ES-I3 (cell line): ENCODE measurements around the gene PAK2.

Experiments
- H3K36me3 ChIP-seq: 2 replicates; pipeline ENCODE4 v1.6.1; 2013; ENCODE audit warnings: mild to moderate bottlenecking, low read length, control low read depth, moderate library complexity; ENCODE audit not compliant: insufficient read depth
- H3K4me1 ChIP-seq: 2 replicates; pipeline ENCODE4 v1.6.1; 2013; ENCODE audit warnings: mild to moderate bottlenecking, control low read depth, low read length; ENCODE audit not compliant: insufficient read depth
- H3K9ac ChIP-seq: 2 replicates; pipeline ENCODE4 v1.6.1; 2013; ENCODE audit warnings: low read depth, mild to moderate bottlenecking, low read length, moderate library complexity
- H3K9me3 ChIP-seq: 2 replicates; pipeline ENCODE4 v1.6.1; 2013; ENCODE audit warnings: mild to moderate bottlenecking, low read length, moderate library complexity; ENCODE audit not compliant: control insufficient read depth, insufficient read depth

The PAK2 gene

DNA sequence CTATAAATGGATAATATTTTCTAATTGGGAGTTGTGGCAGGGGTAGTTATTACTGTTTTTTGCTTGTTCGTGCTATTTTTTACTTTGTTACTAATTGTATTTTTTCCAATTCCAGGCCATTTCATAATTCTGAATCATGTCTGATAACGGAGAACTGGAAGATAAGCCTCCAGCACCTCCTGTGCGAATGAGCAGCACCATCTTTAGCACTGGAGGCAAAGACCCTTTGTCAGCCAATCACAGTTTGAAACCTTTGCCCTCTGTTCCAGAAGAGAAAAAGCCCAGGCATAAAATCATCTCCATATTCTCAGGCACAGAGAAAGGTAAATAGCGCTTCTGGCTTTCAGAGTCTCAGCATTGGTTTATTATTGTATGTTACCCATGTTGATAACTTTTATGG is 42.9 kb downstream of the PAK2 start:
- H3K9ac ChIP-seq, result no peak overlapping the region
- H3K36me3 ChIP-seq, result peaks cover 7% of the 10 kb centered on the region
- peaks cover 17% of the 10 kb centered on the region for H3K9me3 ChIP-seq
- peaks cover 2% of the 10 kb centered on the region; the same call in 1 of the 2 replicates for H3K4me1 ChIP-seq

DNA sequence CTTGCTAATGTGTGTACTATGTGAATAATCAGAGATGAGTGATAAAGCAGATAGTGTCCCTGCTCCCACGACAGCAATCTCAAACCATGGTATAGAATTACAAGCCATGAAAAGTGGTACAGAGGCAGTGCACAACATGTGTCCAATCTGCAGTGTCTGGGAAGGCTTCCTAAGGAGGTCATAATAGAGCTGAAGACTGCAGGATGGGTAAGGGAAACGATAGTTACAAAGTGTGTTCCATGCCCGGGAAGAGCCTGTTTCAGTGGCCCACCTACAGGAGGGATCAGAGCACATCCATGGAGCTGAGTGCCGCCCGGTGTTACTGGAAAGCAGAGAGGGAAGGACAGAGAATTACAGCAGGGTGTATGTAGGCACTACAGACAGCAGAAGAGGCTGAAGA is 48.9 kb downstream of the PAK2 start:
- no peak overlapping the region for H3K9ac ChIP-seq
- peaks cover 30% of the 10 kb centered on the region for H3K4me1 ChIP-seq
- H3K36me3 ChIP-seq, result no peaks in the 10 kb centered on the region; the same call in 1 of the 2 replicates
- peaks cover 4% of the 10 kb centered on the region for H3K9me3 ChIP-seq

DNA sequence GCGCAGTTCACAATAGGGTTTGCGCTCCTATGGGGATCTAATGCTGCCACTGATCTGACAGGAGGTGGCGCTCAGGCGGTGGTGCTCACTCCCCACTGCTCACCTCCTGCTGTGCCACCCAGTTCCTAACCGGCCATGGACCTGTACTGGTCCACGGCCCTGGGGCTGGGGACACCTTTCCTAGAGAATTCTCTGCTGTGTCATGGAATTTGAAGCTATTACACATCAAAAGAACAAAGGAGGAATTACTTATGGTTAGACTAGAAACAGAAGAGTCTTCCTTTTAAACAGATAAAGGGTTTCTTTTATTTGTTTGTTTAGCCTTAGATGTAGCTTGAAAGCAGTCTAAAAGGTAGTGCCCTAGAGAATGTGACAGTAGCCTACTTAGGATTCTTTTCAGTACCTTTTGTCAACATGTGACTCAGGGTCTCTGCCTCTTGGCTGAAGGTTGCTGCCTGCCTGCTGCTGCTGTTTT is 50.3 kb downstream of the PAK2 start:
- Histone ChIP-seq H3K36me3 (no peaks in the 10 kb centered on the region; the same call in 1 of the 2 replicates), H3K9ac (no peak overlapping the region), H3K9me3 (peaks cover 9% of the 10 kb centered on the region), H3K4me1 (peaks cover 32% of the 10 kb centered on the region)

DNA sequence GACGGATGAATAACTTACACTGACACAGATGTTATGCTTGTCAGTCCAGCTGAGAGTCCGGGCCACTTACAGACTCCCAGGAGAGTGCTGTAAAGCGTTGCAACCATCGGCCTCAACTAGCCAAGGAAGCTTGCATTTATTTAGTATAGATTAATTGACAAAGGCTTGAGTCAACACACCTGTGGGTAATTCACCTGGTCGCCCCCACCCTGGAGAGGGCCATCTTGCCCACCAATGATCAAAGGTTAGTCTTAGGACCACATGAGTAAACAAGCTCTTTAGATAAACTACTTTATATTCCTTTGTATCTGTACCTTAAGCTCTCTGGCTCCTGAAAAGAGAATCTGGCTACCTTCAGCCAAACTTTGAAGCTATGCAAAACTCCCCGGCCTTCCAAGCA is 51.0 kb downstream of the PAK2 start:
- Histone ChIP-seq H3K9me3 (peaks cover 5% of the 10 kb centered on the region; the same call in 1 of the 2 replicates), H3K36me3 (no peaks in the 10 kb centered on the region; the same call in 1 of the 2 replicates), H3K4me1 (peaks cover 32% of the 10 kb centered on the region), H3K9ac (no peak overlapping the region)

DNA sequence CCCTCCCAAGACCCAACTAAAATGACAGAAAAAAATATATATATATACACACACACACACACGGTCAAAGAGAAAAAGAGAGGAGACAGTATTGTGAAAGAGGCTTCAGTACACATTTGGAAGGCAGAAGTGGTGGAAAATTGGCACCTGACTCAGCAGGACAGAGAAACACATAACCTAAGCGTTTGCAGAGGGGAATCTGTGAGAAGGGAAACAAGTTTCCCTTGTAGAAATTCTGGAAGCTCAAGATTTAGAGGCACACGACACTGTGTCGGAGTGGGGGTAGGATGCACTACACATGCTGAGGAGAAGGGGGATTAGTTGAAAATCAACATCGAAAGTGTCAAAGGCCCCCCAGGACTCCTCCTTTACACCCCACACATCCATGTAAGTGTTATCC is 53.1 kb downstream of the PAK2 start:
- peak overlapping the region; percentile 18; the same call in 1 of the 2 replicates for H3K9ac ChIP-seq
- peaks cover 5% of the 10 kb centered on the region; the same call in 1 of the 2 replicates for H3K9me3 ChIP-seq
- H3K4me1 ChIP-seq, result peaks cover 27% of the 10 kb centered on the region
- no peaks in the 10 kb centered on the region; the same call in 1 of the 2 replicates for H3K36me3 ChIP-seq

DNA sequence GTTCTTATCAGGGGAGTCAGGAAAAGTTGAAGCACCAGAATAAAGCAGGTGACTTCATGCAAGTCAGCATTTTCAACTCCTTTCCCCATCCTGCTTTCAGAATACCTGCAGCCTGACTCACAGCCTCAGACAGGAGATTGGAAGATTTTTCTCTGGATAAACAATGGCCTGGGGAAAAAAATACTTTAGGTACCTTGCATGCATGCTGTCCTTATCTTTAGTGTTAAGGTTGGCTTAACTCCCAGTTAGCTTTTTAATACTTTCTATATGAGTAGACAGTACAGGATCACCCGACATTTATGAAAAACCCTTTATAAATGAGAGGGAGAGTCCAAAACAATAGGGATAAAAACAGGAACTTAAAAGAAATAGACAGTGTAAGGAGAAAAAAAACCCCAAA is 53.6 kb downstream of the PAK2 start:
- Histone ChIP-seq H3K9me3 (peaks cover 5% of the 10 kb centered on the region; the same call in 1 of the 2 replicates), H3K36me3 (no peaks in the 10 kb centered on the region; the same call in 1 of the 2 replicates), H3K4me1 (peaks cover 23% of the 10 kb centered on the region; the same call in 1 of the 2 replicates), H3K9ac (no peak overlapping the region)

DNA sequence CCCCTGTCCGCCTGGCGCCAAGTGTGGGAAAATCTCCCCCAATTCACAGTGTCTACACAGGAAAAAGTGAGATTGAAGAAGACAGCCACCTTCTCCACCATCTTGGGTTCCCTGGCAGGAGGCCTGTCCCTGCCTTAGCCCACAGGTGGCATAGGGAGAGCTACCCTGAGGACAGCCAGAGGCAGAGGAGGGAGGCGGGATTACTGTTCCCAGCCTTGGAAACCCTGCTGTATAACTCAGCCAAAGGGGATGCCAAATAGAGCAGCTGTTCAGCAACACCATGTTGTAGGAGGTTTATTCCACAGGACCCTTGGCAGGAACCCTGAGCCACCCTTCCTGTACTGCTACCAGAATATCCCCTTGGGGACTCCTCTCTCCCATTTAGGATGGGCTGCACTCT is 54.8 kb downstream of the PAK2 start:
- H3K9me3 ChIP-seq, result peaks cover 5% of the 10 kb centered on the region; the same call in 1 of the 2 replicates
- no peak overlapping the region for H3K9ac ChIP-seq
- peaks cover 17% of the 10 kb centered on the region; the same call in 1 of the 2 replicates for H3K4me1 ChIP-seq
- no peaks in the 10 kb centered on the region; the same call in 1 of the 2 replicates for H3K36me3 ChIP-seq

DNA sequence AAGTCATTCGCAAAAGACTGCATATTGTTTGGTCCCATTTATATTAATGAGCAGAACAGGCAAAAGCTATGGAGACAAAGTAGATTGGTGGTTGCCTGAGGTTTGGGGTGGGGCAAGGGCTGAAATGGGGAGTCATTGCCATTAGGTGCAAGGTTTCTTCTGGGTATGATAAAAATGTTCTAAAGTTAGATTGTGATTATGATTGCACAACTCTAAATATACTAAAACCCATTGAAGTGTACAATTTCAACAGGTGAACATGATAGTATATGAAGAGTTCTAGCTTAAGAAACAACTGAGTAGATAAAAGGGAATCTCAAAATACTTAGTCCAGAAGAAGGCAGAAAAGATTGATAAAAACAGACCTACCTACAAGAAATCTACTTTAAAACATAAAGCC is 56.7 kb downstream of the PAK2 start:
- Histone ChIP-seq H3K36me3 (peaks cover 4% of the 10 kb centered on the region; the same call in 1 of the 2 replicates), H3K4me1 (peaks cover 17% of the 10 kb centered on the region; the same call in 1 of the 2 replicates), H3K9ac (no peak overlapping the region), H3K9me3 (peaks cover 5% of the 10 kb centered on the region; the same call in 1 of the 2 replicates)

DNA sequence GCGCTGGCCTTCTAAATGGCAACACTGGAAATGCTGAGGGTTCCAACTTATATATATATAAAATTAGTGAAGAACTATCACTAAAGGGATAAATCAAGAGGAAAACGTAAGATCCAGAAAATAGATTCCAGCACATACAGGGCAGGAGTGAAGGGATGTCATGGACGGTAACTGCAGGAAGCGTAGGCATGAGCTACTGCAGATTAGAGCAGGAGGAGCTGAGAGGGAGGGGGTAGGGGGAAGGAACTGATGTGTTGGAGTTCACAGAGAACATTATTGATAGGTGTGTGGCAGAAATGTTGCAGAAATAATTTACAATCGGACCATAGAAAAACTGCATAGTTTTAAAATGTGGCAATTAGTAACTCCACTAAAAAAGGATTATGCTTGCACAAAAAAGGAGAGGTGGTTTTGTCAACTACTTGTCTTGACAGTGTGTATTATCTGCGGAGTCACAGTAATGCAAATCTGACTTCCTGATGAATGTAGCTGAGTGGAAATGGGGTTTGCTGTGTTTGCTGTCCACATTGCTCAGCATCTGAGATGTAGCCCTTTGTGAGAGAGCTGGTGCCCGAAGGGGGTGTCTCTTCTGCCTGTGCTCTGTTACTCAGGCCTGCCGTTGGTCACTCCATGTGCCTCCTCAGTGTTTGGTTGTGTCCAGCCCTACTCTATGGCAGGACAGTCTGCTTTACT is 61.2 kb downstream of the PAK2 start:
- peaks cover 15% of the 10 kb centered on the region for H3K36me3 ChIP-seq
- H3K4me1 ChIP-seq, result no peaks in the 10 kb centered on the region
- no peaks in the 10 kb centered on the region for H3K9me3 ChIP-seq
- H3K9ac ChIP-seq, result no peak overlapping the region

DNA sequence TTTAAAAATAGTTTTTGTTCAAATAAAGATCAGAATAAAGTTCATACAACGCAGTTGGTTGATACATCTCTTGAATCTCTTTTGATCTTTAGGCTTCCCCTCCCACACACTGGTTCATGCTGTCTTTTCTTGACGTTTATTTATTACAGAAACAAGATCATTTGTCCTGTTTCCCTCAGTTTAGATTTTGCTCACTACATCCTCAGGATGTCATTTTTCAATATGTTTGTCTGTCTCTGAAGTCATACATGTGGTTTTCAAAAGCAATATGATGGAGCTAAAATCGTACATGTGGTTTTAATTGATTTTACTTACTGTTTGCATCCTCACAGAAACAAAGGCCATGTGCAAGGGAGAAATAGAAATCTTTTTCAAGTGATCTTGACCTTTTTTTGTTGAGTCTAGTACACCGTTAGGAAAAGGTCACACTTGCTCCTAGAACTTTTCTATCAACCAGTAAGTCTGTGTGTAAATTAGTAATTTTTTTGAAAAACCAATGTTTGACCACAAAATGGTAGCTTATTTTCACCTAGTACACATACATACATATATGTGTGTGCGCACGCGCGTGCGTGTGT is 64.3 kb downstream of the PAK2 start:
- Histone ChIP-seq H3K4me1 (no peaks in the 10 kb centered on the region), H3K9me3 (no peaks in the 10 kb centered on the region), H3K36me3 (peaks cover 17% of the 10 kb centered on the region), H3K9ac (no peak overlapping the region)

DNA sequence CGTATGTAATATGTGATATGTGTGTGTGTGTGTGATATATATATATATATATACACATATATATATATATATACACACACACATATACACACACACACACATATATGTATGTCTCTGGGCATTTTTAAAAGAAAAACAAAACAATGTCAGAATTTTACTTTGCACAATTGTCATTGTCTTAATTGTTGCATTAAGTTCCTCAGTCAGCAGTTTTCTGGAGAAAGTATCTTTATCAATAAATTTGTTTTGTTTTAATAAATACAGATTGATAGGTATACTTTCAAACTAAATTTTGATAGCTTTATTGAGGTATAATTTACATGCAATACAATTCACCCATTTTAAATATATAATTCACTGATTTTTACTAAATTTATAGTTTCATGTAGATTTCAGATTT is 65.1 kb downstream of the PAK2 start:
- Histone ChIP-seq H3K9me3 (no peaks in the 10 kb centered on the region), H3K4me1 (no peaks in the 10 kb centered on the region), H3K9ac (no peak overlapping the region), H3K36me3 (peaks cover 18% of the 10 kb centered on the region)

DNA sequence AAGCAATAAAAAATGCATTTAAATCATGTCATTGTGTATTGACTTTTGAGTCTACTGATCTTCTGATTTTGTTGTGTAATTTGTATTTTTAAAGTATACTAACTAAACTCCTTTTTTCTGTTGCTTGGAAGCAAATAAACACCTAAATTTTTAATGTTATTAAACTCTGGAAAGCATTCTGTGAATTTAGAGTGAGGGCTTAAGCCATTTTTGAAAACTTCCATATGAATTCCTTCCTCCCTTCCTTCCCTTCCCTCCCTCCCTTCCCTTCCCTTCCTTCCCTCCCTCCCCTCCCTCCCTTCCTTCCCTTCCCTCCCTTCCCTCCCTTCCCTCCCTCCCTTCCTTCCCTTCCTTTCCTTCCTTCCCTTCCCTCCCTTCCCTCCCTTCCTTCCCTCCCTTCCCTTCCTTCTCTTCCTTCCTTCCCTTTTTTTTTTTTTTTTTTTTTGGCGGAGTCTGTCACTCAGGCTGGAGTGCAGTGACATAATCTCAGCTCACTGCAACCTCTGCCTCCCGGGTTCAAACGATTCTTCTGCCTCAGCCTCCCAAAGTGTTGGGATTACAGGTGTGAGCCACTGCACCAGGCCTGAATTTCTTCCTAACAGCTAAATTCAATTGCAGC is 71.4 kb downstream of the PAK2 start:
- Histone ChIP-seq H3K9me3 (no peaks in the 10 kb centered on the region), H3K4me1 (no peaks in the 10 kb centered on the region), H3K9ac (no peak overlapping the region), H3K36me3 (peaks cover 28% of the 10 kb centered on the region)

DNA sequence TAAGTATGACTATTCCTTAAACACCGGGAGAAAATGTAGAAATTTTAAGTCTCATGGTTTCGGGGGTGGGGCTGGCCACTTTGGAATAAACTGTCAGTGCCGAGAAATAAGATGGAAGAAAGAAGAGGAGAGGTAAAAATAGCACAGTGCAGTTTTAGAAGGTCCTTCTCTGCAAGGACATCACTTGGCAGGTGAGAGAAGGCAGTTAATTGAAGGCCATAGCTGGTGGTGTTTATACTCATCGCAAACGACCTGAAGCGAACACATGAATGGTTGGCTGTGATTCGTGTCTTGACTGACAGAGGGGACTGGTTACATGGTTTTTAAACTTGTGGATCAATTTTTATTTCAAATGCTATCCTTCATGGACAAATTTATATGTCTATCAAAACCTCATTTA is 73.2 kb downstream of the PAK2 start:
- no peak overlapping the region for H3K9ac ChIP-seq
- no peaks in the 10 kb centered on the region for H3K4me1 ChIP-seq
- H3K36me3 ChIP-seq, result peaks cover 32% of the 10 kb centered on the region
- no peaks in the 10 kb centered on the region for H3K9me3 ChIP-seq

DNA sequence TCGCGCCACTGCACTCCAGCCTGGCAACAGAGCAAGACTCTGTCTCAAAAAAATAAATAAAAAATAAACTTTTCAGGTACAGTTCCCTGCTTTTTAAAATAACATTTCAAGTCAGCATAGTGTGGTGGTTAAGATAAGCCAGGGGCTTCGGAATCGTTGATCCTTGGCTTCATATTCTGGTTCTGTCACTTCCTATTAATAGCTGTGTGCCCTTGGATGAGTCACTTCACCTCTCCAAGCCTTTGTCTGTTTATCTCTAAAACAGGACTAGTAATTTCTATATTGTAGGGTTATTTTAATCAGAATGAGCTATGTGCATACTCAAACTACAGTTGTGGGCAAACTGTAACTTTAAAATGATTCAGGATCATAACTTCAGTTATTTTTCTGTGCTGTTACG is 74.2 kb downstream of the PAK2 start:
- no peak overlapping the region for H3K9ac ChIP-seq
- no peaks in the 10 kb centered on the region for H3K9me3 ChIP-seq
- H3K36me3 ChIP-seq, result peaks cover 33% of the 10 kb centered on the region
- H3K4me1 ChIP-seq, result no peaks in the 10 kb centered on the region
